22Rv1 (cell line): ENCODE results near the gene CHDH.

Experiments
- CTCF ChIP-seq: fragments of 450-650 bp; IDR thresholded peaks from 2 replicates; pipeline ENCODE4 v1.5.1; 2017; ENCODE audit warnings: mild to moderate bottlenecking
- ZFX ChIP-seq: fragments of 450-650 bp; IDR thresholded peaks from 2 replicates; pipeline ENCODE4 v1.6.1; 2017; ENCODE audit warnings: antibody characterized with exemption, borderline replicate concordance

- TF ChIP-seq CTCF (no peak), ZFX (no peak)
Observed at GRCh38 chr3:53821631-53822121, 24.5 kb downstream of the CHDH start.
